ENCODE results near the gene TEX29. TPM values are rescaled to one million over a fixed set of nuclear protein-coding genes. Genes with fewer than 3 reads are reported as not detected.

TEX29 gene
- total and polyA plus RNA-seq, 5 experiments from 2014 or later, result 0.96 to 0.99 TPM; not detected in 3

GRCh38 chr13:111282425-111282824 is 38.0 kb upstream of the TEX29 start:
- DNase-seq, result no peak
- Mint-ChIP-seq H3K4me3 (no peak overlapping the region), H3K4me1 (peaks cover 0 to 2% (median 0%) of the 10 kb centered on the region in 4 donors), H3K27me3 (no peaks in the 10 kb centered on the region), H3K9me3 (no peaks in the 10 kb centered on the region), H3K27ac (no peak overlapping the region), H3K36me3 (peaks cover 11 to 100% (median 30%) of the 10 kb centered on the region in 3 donors)
- POLR2A ChIA-PET, result no interaction called here
- ATAC-seq, result no peak

GRCh38 chr13:111282997-111283396 is 37.4 kb upstream of the TEX29 start:
- Mint-ChIP-seq H3K36me3 (peaks cover 11 to 100% (median 26%) of the 10 kb centered on the region in 3 donors), H3K27me3 (no peaks in the 10 kb centered on the region), H3K9me3 (no peaks in the 10 kb centered on the region), H3K4me3 (no peak overlapping the region), H3K4me1 (peaks cover 0 to 2% (median 0%) of the 10 kb centered on the region in 4 donors), H3K27ac (no peak overlapping the region)
- DNase-seq, result no peak
- ATAC-seq, result no peak
- POLR2A ChIA-PET, result no interaction called here

DNA sequence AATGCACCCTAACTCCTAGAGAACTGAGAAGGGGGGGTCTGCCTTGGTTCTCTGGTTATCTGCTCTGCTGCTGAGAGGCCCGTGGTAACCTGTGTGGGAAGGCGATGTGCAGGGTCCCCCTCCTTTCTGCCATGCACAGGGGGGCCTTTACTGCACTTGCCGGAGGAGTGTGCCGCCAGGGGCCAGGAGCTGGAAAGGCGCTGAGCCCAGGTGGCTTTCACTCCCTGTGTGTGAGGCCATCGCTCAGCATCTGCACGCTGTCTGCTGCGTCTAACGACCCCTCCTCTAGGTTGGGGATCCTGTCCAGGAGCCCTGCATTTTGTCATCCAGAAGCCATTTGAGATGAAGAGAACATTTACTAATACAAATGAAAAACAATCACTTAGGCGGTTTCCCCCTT is 37.0 kb upstream of the TEX29 start:
- Mint-ChIP-seq H3K27me3 (no peaks in the 10 kb centered on the region), H3K36me3 (peaks cover 11 to 98% (median 26%) of the 10 kb centered on the region in 3 donors), H3K4me1 (peaks cover 0 to 2% (median 0%) of the 10 kb centered on the region in 4 donors), H3K9me3 (no peaks in the 10 kb centered on the region), H3K27ac (peak overlapping the region in 2 of 10 donors; percentile 4 to 6), H3K4me3 (no peak overlapping the region)
- ATAC-seq, result no peak
- POLR2A ChIA-PET, result no interaction called here
- no peak for DNase-seq

- no peak overlapping the region for H3K4me3 Mint-ChIP-seq
- POLR2A ChIA-PET, result no interaction called here
These were observed 36.5 kb upstream of the TEX29 start for GRCh38 chr13:111283991-111284390.

DNA sequence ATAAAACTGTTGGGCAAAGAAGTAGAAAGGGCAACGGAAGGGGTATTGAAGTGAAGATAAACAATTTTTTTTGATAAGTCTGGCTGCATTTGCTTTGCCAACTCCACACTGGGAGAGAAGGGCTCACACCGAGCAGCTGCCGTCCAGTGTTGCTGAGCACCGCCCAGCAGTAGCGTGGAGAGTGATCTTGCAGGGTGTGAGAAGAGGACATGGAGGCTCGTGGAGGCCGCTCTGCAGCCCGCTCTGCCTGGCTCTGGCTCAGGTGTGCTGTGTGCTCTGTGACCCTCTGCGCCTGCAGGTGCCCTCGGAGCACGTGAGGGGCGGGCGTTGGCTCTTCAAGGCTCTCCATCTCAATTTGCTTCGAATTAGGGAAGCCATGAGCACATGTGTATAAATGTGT is 35.9 kb upstream of the TEX29 start:
- H3K36me3 Mint-ChIP-seq, result peaks cover 11 to 95% (median 31%) of the 10 kb centered on the region in 3 donors
- POLR2A ChIA-PET, result no interaction called here
- no peaks in the 10 kb centered on the region for H3K27me3 Mint-ChIP-seq

More at GRCh38 chr13:111283991-111284390, 36.5 kb upstream of the TEX29 start:
- H3K4me1 Mint-ChIP-seq, result peaks cover 0 to 2% (median 0%) of the 10 kb centered on the region in 4 donors
- no peaks in the 10 kb centered on the region for H3K9me3 Mint-ChIP-seq
- DNase-seq, result no peak
- no peak for ATAC-seq
- peak overlapping the region in 1 of 10 donors; percentile 6 for H3K27ac Mint-ChIP-seq
- no peaks in the 10 kb centered on the region for H3K27me3 Mint-ChIP-seq
- peaks cover 11 to 95% (median 26%) of the 10 kb centered on the region in 3 donors for H3K36me3 Mint-ChIP-seq

DNA sequence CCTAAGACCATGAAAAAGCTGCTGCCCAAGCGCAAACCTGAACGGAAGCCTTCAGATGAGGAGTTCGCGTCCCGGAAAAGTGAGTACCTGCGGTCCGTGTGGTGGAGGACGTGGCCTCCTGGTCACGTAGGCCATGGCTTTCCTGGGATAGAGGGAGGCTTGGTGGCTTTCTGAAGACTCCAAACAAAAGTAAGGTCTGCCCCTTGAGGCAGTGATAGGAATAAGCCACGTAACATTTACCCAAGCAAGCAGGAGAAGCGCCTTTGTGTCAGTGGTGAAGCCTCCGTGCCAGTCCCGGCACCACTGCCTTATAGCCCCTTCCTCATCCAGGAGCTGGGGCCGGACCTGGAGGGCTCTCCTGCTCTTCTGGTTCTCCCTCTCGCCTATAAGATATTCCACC is 34.3 kb upstream of the TEX29 start:
- no peaks in the 10 kb centered on the region for H3K9me3 Mint-ChIP-seq
- H3K4me1 Mint-ChIP-seq, result peaks cover 0 to 2% (median 0%) of the 10 kb centered on the region in 4 donors
- H3K4me3 Mint-ChIP-seq, result no peak overlapping the region
- DNase-seq (no peak), ATAC-seq (no peak)
- H3K27me3 Mint-ChIP-seq, result no peaks in the 10 kb centered on the region
- no peak overlapping the region for H3K27ac Mint-ChIP-seq
- POLR2A ChIA-PET, result no interaction called here
- peaks cover 11 to 93% (median 36%) of the 10 kb centered on the region in 3 donors for H3K36me3 Mint-ChIP-seq

More for the DNA sequence above, 35.9 kb upstream of the TEX29 start:
- H3K4me3 Mint-ChIP-seq, result no peak overlapping the region
- H3K9me3 Mint-ChIP-seq, result no peaks in the 10 kb centered on the region
- H3K27ac Mint-ChIP-seq, result peak overlapping the region in 1 of 10 donors; percentile 1
- peaks cover 0 to 2% (median 0%) of the 10 kb centered on the region in 4 donors for H3K4me1 Mint-ChIP-seq
- no peak for ATAC-seq
- DNase-seq, result no peak

DNA sequence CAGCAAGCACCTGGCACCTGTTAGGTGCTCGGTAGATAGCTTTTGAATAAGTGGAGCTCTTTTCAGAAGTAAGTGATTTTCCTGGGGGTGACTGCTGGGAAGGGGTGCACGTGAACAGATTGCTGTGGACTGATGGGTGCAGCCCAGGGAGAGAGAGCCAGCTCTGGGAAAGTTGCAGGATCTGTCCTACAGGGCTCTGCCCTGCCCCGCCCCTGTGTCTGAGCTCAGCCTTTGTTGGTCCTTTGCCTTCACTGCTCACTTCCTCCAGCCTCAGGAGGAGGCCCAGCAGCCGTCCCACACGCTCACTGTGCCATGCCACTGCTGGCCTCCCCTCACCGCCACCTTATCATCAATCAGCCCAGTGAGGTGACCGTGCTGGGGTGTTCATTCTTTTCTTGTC is 33.7 kb upstream of the TEX29 start:
- H3K4me1 Mint-ChIP-seq, result peaks cover 0 to 2% (median 0%) of the 10 kb centered on the region in 4 donors

GRCh38 chr13:111287201-111287600 is 33.2 kb upstream of the TEX29 start:
- POLR2A ChIA-PET, result no interaction called here
- no peak overlapping the region for H3K4me3 Mint-ChIP-seq
- H3K9me3 Mint-ChIP-seq, result no peaks in the 10 kb centered on the region
- H3K27me3 Mint-ChIP-seq, result no peaks in the 10 kb centered on the region
- ATAC-seq, result no peak
- H3K4me1 Mint-ChIP-seq, result peaks cover 0 to 2% (median 0%) of the 10 kb centered on the region in 4 donors
- peak overlapping the region in 2 of 10 donors; percentile 74 to 80 for H3K27ac Mint-ChIP-seq
- no peak for DNase-seq
- peaks cover 15 to 92% (median 34%) of the 10 kb centered on the region in 3 donors for H3K36me3 Mint-ChIP-seq

More for the DNA sequence above, 33.7 kb upstream of the TEX29 start:
- DNase-seq, result no peak
- H3K27ac Mint-ChIP-seq, result peak overlapping the region in 3 of 10 donors; percentile 27 to 80 (median 27)
- no peak overlapping the region for H3K4me3 Mint-ChIP-seq
- H3K27me3 Mint-ChIP-seq, result no peaks in the 10 kb centered on the region
- POLR2A ChIA-PET, result no interaction called here
- no peaks in the 10 kb centered on the region for H3K9me3 Mint-ChIP-seq
- ATAC-seq, result no peak
- peaks cover 11 to 92% (median 32%) of the 10 kb centered on the region in 3 donors for H3K36me3 Mint-ChIP-seq

DNA sequence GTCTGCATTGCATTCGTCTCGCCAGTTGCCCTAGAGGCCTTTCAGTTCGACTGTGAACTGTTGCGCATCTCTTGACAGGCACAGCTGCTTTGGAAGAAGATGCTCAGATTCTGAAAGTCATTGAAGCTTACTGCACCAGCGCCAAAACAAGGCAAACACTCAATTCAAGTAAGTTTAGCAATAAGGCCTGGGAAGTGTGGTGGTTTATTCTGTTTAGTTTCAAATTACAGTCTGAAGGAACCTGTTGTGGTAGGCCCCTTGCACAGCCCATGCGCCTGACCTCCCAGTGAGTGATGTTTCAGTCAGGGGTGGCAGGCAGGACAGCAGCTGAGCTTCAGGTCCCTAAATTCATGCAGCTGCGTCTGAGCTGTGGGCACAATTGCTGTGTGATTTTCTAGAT is 32.2 kb upstream of the TEX29 start:
- ATAC-seq (no peak), DNase-seq (no peak)
- H3K4me1 Mint-ChIP-seq, result peaks cover 0 to 2% (median 0%) of the 10 kb centered on the region in 4 donors
- H3K27ac Mint-ChIP-seq, result no peak overlapping the region
- H3K27me3 Mint-ChIP-seq, result no peaks in the 10 kb centered on the region
- POLR2A ChIA-PET, result interaction anchor here (0.6 kb wide), 1 partner anchor 8 kb away, joined by 3 read pairs; no protein-coding TSS in a partner anchor
- H3K9me3 Mint-ChIP-seq, result no peaks in the 10 kb centered on the region
- peaks cover 20 to 91% (median 36%) of the 10 kb centered on the region in 3 donors for H3K36me3 Mint-ChIP-seq
- no peak overlapping the region for H3K4me3 Mint-ChIP-seq

DNA sequence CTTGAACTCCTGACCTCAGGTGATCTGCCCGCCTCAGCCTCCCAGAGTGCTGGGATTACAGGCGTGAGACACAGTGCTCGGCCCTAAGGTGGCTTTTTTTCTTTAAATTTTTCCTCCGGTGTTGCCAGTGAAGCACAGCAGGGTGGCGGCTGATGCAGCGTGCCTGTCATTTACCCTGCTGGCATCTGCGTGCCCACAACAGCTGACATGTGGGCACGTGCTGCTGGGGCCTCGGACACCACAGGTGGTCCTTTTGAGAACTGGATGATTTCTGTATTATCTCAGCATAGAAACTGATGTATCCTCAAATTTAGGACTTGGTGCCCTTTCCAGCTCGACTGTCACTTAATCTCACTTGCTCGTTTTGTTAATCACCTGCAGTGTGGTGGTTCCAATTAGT is 31.2 kb upstream of the TEX29 start:
- Mint-ChIP-seq H3K4me3 (no peak overlapping the region), H3K27ac (peak overlapping the region in 1 of 10 donors; percentile 34), H3K4me1 (peaks cover 0 to 3% (median 0%) of the 10 kb centered on the region in 4 donors), H3K36me3 (peaks cover 12 to 91% (median 36%) of the 10 kb centered on the region in 3 donors), H3K9me3 (no peaks in the 10 kb centered on the region), H3K27me3 (no peaks in the 10 kb centered on the region)
- no peak for ATAC-seq
- DNase-seq, result no peak
- POLR2A ChIA-PET, result no interaction called here

DNA sequence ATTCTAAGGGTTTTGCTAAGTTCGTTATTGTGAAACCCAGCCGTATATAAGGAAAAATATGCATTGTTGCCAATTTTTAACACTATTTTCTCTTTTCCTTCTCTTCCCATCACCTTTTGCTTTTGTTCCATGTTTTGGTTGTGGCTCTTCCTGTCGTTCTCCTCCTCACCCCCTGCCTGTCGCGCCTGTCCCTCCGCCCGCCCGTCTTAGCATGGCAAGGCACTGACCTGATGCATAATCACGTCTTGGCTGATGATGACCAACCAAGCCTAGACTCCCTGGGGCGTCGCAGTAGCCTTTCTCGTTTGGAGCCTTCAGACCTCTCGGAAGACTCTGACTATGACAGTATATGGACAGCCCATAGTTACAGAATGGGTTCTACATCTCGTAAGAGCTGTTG is 28.5 kb upstream of the TEX29 start:
- H3K27ac Mint-ChIP-seq, result peak overlapping the region in 1 of 10 donors; percentile 44
- no peaks in the 10 kb centered on the region for H3K9me3 Mint-ChIP-seq
- H3K4me3 Mint-ChIP-seq, result no peak overlapping the region
- H3K27me3 Mint-ChIP-seq, result no peaks in the 10 kb centered on the region
- H3K36me3 Mint-ChIP-seq, result peaks cover 9 to 86% (median 30%) of the 10 kb centered on the region in 3 donors
- ATAC-seq (no peak), DNase-seq (no peak)
- peaks cover 0 to 17% (median 4%) of the 10 kb centered on the region in 4 donors for H3K4me1 Mint-ChIP-seq
- POLR2A ChIA-PET, result no interaction called here

- ATAC-seq (no peak), DNase-seq (no peak)
- no peak overlapping the region for H3K27ac Mint-ChIP-seq
- no peak overlapping the region for H3K4me3 Mint-ChIP-seq
- H3K27me3 Mint-ChIP-seq, result no peaks in the 10 kb centered on the region
- peaks cover 0 to 18% (median 4%) of the 10 kb centered on the region in 4 donors for H3K4me1 Mint-ChIP-seq
- no peaks in the 10 kb centered on the region for H3K9me3 Mint-ChIP-seq
- H3K36me3 Mint-ChIP-seq, result peaks cover 9 to 85% (median 26%) of the 10 kb centered on the region in 3 donors
- POLR2A ChIA-PET, result no interaction called here
These were observed 27.5 kb upstream of the TEX29 start for GRCh38 chr13:111292710-111293485.

- POLR2A ChIA-PET, result no interaction called here
- Mint-ChIP-seq H3K4me1 (peaks cover 0 to 18% (median 4%) of the 10 kb centered on the region in 4 donors), H3K9me3 (no peaks in the 10 kb centered on the region), H3K36me3 (peaks cover 9 to 86% (median 20%) of the 10 kb centered on the region in 3 donors), H3K4me3 (no peak overlapping the region), H3K27ac (peak overlapping the region in 1 of 10 donors; percentile 33), H3K27me3 (no peaks in the 10 kb centered on the region)
- no peak for DNase-seq
- ATAC-seq, result no peak
These were observed 24.6 kb upstream of the TEX29 start for GRCh38 chr13:111295886-111296285.

Data from naive thymus-derived CD8-positive, alpha-beta T cell (primary cell).